ENCODE measurements around the gene TBR1.

TBR1 gene

DNA sequence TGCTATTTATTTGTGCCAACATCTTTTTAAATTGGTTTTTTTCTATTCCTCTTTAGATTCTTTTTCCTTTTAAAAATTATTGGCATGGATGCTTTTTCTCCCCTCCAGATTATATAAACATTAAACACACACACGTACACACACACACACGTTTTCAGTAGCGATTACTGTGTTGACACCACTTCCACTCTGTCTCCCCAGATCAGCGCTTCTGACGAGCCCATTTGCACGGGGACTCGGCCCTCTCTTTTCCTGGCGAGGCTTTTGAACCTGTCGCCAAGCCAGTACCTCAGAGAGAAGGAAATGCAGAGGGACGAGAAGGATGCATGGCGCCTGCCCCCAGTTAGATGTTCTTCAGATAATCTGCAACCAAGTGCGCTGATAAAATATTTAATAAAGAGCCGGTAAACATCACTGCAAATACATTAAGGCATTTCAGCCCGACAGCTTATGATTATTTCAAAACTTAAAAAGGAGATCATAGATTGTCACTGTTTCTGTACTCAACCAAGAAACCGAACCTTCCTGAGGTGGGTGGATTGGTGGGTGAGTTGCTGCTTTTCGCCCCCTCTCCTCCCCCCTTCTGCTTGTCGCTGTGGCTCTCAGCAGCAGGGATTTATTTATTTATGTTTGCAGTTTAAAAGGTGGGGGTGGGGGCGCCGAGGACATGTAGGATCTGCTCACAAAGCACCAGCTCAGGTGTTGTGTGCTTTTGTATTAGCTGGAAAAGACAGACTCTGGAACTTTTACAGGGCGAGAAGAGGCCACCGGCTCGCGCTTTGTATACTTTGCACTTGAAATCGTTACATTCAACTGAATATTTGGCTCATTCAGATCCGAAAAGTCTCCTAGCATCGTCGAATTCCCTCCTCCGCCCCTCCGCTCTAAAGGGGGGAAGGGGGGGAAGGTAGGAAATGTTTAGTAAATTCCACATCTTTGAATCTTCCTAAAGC, 787 bp upstream of the TBR1 start:
- no peak for DNase-seq (ENCODE audit: low read depth in 2 of 2)

DNA sequence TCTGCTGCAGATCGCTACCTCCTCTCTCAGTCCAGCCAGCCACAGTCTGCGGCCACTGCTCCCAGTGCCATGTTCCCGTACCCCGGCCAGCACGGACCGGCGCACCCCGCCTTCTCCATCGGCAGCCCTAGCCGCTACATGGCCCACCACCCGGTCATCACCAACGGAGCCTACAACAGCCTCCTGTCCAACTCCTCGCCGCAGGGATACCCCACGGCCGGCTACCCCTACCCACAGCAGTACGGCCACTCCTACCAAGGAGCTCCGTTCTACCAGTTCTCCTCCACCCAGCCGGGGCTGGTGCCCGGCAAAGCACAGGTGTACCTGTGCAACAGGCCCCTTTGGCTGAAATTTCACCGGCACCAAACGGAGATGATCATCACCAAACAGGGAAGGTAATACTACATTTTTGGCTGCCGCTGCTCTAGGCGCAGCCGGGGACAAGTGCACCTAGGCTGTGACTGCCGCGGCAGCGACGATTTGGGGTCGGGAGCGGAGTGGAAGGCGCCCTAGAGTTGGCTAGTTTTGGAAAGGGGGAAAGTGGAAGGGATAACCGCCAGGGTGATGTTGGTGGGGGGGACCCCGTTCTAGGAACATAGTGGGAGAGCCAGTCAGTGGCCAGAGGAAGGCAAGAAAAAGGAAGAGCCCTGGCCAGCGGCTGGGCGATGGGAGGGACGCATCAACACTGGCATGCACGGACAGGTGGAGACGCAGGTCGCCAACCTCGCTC, 776 bp downstream of the TBR1 start:
- no peak for DNase-seq (ENCODE audit: low read depth in 2 of 2)

DNA sequence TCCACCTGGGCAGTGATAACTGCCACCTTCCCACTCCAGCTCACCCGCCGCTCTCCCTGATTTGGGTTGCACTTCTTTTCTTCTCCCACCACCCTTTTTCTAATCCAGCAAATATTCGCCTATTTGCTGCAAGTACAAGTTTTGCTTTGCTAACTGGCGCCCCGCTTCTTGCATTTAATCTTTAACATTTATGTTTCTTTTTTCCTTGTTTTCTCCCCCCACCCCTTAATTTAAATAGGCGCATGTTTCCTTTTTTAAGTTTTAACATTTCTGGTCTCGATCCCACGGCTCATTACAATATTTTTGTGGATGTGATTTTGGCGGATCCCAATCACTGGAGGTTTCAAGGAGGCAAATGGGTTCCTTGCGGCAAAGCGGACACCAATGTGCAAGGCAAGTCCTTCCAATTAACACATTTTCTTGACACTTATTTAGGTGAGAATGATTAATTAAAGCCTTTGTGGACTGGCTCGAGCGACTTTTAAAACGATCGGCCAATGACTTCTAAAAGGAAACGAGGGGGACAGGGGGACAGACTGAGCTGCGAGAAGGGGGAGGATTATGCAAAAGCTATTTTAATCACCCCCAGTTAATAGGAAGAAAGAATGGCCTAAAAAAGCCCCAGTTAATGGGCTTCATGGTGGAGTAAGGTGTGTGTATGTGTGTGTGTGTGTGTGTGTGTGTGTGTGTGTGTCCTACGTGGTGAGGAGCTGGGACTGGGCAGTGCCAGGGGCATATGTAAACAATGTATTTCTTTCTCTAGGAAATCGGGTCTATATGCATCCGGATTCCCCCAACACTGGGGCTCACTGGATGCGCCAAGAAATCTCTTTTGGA, 1.6 kb downstream of the TBR1 start:
- DNase-seq (ENCODE audit: low read depth in 2 of 2), result no peak

DNA sequence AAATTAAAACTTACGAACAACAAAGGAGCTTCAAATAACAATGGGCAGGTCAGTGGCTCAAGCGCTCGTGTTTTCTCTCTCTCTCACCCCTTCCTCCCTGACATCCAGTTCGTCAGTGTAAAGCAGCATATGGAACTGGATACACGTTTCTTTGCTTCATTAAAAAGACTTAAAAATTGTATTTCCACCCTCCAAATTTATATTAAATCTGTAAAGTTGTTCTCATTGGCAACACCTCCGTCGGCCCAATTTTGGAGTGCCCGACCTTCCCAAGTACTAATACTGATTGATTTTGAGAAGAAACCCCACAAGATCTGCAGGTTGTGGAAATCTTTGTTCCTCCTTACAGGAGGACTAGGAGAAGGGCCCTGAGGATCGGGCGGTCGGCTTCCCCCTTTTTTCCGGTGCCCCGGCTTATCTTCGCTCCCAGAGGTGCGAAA, 2.2 kb downstream of the TBR1 start:
- no peak for DNase-seq (ENCODE audit: low read depth in 2 of 2)

DNA sequence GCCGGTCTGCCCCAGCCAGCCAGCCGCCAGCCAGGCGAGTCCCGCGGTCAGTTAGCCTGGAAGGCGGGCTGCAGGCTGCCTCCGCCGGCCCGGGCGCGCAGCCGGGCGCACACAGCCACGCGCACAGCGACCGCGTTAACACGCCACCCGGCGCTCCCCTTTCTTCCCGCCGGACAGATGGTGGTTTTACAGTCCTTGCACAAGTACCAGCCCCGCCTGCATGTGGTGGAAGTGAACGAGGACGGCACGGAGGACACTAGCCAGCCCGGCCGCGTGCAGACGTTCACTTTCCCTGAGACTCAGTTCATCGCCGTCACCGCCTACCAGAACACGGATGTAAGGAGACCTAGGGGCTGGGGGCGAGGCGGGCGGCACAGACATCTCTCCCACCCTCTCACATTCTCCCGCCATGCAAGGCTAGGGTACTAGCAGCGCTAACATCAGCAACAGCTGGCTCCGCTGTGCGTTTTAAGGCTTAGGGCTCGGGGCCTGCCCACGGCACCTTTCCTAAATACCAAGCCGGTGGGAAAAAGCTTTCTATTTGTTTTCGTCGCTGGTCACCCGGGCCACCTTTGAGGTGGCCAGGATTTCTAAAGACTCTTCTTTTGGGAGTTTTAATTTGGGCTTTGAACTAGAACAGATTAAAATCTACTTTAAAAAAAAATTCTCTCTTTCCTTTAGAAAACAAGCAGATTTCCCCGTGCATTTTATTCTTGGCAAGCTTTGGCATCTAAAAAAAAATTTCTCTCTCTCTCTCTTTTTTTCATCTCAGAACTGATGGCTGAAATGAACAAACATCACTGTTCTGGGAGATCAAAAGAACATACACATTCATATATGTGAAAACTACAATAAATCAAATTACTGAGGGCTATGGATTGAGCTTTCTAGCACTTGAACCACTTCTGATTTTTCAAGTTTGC, 2.9 kb downstream of the TBR1 start:
- no peak for DNase-seq (ENCODE audit: low read depth in 2 of 2)

DNA sequence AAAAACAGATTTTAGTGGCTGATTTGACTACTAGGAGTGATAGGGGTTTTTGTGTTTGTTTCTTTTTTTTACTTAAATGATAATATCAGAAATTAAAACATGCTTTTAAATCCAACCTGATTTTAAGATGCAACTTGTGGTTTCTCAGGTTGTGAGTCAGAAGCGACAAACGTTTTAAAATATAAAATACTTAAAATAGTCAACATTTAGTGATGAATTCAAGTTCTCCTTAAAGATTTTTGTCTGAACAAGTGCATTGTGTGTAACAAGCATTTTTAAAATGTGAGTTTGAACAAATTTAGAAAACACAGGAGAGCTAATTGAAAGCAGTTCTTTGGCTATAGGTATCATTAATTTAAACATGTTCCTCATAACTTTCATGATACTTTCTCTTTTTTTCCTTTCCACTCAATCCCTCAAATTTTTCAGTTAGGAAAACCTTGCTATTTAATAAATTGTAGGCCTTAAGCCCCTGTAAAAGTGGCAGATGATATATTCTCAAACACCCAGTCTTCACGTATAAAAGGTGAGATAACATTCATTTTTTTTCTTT, 3.6 kb downstream of the TBR1 start:
- no peak for DNase-seq (ENCODE audit: low read depth in 2 of 2)

DNA sequence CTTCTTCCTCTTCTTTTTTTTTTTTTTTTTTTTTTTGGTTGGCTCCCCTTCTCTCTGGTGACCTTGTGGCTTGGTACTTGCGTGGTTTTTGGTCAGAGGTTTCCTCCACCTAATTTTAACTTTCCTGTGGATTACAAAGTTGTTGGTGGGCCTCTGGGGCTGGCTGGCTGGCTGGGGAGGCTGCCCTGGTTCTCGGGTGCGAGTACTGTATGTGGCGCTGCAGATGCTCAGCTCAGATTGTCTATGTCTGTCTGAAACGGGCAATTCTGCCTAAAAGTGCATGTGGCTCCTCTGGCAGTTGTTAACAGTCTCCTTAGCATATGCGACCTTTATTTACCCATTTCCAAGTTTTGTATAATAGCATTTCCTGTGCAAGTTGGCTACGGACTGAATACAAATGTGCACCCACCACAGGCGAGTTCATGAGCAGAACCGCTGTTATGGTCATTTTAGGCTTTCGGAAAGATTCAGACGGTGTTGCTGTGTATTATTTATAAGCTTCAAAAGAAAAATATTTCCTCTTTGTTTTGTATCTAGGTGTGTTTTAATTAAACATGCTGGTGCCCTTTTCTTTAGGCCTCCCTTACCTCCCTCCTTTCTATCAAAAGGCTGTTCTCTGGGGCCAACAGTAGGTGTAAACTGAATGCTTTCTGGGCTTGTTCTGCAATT, 4.4 kb downstream of the TBR1 start:
- DNase-seq (ENCODE audit: low read depth in 2 of 2), result no peak

DNA sequence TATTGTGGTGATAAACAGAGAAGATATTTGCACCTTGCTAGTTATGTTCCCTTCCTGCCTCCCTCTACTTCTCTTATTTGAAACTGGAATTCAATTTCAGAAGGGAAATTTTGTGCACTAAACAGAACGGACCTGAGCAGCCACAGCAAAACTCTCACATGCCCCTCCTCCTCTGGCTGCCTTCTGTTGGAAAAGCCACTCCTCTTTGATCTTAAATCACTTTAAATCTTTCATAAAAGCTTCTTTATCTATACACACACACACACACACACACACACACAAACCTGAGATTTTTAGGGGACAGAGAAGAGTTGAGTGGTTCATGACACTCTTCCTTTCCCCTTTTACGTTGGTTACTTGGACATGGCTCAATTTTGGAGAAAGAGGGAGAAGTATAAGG, 5.6 kb downstream of the TBR1 start:
- no peak for DNase-seq (ENCODE audit: low read depth in 2 of 2)

DNA sequence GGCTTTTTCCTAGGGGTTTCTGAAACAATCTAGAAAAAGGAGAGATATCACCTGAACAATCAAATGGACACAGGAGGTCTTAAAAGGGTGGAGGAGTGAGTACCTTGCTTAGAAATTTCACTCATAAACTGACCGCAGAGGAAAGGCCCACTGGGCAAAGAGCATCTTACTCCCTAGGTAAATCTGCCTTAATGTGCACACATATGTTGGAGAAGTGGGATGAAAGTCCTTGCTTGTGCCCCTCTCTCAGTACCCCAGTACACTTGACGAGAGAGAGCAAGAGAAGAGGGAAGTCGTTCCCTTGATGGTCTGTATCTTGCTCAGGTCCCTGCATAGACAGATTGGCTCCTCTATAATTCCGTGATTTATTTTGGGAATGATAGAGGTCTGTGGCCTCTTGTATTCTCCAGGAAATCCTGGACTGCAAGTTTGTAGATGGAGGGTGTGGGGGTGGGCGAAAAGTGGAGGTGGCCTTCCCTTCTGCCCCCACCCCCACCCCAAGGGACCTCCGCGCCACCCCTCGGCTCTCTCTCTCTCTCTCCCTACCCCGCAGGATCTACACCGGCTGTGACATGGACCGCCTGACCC, 6.8 kb downstream of the TBR1 start:
- DNase-seq (ENCODE audit: low read depth in 2 of 2), result no peak

DNA sequence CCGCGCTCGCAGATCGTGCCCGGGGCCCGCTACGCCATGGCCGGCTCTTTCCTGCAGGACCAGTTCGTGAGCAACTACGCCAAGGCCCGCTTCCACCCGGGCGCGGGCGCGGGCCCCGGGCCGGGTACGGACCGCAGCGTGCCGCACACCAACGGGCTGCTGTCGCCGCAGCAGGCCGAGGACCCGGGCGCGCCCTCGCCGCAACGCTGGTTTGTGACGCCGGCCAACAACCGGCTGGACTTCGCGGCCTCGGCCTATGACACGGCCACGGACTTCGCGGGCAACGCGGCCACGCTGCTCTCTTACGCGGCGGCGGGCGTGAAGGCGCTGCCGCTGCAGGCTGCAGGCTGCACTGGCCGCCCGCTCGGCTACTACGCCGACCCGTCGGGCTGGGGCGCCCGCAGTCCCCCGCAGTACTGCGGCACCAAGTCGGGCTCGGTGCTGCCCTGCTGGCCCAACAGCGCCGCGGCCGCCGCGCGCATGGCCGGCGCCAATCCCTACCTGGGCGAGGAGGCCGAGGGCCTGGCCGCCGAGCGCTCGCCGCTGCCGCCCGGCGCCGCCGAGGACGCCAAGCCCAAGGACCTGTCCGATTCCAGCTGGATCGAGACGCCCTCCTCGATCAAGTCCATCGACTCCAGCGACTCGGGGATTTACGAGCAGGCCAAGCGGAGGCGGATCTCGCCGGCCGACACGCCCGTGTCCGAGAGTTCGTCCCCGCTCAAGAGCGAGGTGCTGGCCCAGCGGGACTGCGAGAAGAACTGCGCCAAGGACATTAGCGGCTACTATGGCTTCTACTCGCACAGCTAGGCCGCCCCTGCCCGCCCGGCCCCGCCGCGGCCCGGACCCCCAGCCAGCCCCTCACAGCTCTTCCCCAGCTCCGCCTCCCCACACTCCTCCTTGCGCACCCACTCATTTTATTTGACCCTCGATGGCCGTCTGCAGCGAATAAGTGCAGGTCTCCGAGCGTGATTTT, 7.6 kb downstream of the TBR1 start:
- no peak for DNase-seq (ENCODE audit: low read depth in 2 of 2)

DNA sequence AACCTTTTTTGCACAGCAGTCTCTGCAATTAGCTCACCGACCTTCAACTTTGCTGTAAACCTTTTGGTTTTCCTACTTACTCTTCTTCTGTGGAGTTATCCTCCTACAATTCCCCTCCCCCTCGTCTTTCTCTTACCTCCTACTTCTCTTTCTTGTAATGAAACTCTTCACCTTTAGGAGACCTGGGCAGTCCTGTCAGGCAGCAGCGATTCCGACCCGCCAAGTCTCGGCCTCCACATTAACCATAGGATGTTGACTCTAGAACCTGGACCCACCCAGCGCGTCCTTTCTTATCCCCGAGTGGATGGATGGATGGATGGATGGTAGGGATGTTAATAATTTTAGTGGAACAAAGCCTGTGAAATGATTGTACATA, 8.3 kb downstream of the TBR1 start:
- DNase-seq (ENCODE audit: low read depth in 2 of 2), result no peak

DNA sequence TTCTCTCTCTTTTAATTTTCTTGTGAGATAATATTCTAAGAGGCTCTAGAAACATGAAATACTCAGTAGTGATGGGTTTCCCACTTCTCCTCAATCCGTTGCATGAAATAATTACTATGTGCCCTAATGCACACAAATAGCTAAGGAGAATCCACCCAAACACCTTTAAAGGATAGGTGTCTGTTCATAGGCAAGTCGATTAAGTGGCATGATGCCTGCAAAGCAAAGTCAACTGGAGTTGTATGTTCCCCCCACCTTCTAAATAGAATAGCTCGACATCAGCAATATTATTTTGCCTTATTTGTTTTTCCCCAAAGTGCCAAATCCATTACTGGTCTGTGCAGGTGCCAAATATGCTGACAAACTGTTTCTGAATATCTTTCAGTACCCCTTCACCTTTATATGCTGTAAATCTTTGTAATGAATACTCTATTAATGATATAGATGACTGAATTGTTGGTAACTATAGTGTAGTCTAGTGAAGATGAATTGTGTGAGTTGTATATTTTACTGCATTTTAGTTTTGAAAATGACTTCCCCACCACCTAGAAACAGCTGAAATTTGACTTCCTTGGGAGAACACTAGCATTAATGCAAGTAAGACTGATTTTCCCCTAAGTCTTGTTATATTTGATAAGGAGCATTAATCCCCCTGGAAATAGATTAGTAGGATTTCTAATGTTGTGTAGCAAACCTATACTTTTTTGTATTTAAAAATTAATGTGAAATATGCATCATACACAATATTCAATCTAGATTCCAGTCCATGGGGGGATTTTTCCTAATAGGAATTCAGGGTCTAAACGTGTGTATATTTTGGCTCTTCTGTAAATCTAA, 9.0 kb downstream of the TBR1 start:
- DNase-seq (ENCODE audit: low read depth in 2 of 2), result no peak

DNA sequence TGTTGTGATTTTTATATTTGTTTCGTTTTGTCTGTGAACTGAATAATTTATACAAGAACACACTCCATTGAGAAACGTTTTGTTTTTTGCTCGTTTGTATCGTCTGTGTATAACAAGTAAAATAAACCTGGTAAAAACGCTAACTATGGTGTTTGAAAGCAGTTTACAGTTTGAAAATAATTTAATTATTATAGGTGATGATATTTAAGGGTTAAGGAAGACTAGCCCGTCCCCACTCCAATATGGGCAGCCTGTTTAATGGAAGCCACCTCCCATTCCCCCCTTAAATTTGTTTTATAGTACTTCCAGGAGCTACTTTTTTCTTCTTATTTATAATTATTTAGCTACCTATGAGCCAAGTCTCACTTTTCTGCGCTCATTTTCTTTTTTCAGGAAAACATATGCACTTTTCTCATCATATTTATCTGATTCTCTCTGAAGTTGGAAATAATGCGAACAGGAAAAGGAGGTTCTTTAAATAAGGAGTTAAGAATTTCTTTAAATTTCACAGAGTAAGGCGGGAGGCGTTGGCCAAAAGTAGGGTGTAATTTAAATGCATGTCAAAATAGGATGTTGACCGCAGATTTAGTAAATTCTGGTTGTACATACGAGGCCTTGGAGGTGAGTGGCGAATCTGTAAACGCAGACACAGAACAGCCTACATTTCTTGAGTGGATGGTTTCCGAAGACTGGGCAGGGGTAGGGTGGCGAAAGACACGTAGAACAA, 9.8 kb downstream of the TBR1 start:
- DNase-seq (ENCODE audit: low read depth in 2 of 2), result no peak

DNA sequence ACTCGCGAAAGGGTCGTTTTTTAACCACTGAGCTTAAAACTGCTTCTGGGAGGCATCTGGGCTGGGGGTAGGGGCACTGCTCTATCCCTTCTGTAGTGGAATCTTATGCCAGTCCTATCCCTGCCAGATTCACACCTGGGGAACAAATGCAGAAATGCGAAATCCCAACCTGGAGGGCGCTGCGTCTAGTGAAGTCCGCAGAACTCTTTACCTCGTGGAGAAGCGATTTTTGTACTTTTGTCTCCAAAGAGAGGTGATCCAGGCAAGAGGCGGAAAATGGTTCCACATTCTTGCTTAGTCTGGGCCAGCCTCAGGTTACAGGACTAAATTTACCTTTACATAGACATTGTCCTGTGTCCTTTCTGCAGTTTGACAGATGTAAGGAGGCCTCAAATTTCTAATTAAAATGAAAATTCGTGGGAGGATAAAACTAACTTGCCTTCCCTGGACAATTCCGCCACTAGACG, 10.4 kb downstream of the TBR1 start:
- no peak for DNase-seq (ENCODE audit: low read depth in 2 of 2)

DNA sequence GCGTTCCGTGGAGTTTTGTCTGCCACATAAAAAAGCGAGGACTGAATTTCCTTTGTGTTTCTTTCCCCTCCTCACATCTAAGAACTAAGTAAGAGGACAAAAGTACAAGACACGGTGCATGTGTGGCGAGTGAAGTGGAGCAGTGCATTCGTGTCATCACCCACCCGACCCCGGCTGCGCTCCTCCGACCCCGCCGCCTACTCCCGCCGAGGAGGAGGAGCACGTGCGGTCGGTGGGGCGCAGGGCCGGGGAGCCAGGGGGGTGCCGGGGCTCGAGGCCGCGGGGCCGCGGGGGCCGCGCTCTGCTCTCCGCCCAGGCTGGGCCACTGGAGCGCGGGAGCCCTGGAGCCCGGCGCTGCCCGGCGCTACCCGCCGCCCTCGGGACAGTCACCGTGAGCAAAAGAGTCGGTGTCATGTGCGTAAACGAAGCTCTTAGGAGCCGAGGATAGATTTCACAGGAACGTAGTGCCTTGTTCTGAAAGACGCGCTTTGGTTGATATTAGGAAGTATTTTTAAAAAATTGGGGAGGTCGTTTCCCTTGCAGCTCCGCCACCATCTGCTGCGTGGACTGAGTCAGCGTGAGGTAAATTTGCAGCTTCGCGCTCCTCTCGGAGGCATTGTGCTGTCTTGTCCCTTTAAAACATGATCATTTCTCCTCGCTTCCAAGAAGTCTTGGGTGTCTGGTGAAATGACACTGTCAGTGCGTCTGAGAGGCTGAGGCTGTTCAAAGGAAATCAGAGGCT, 11.0 kb downstream of the TBR1 start:
- DNase-seq (ENCODE audit: low read depth in 2 of 2), result no peak

Measured in stimulated activated CD4-positive, alpha-beta T cell treated with anti-CD3 and anti-CD28 coated beads, Interleukin-4, amount 100 ng/mL, for 48 hours (primary cell).